ENCODE data around the gene IL19. TPM values are rescaled to one million over a fixed set of nuclear protein-coding genes. Genes with fewer than 3 reads are reported as not detected.

Gene IL19
- total and polyA plus RNA-seq, 2 experiments from 2014 or later, result 0.37 TPM; not detected in 1

DNA sequence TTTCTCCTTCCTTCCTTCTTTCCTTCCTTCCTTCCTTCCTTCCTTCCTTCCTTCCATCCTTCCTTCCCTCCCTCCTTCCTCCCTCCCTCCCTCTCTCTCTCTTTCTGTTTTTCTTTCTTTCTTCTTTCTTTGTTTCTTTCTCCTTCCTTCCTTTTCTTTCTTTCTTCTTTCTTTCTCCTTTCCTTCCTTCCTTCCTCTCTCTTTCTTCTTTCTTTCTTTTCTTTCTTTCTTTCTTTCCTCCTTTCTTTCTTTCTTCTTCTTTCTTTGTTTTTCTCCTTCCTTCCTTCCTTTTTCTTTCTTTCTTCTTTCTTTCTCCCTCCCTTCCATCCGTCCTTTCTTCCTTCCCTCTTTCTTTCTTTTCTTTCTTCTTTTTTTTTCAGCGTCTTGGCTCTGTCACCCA, 18.1 kb upstream of the IL19 start:
- Histone ChIP-seq H3K36me3 (replicated peaks; ENCODE audit: insufficient read depth, low read depth) (no peaks in the 10 kb centered on the region), H3K4me2 (no peak overlapping the region), H3K4me3 (no peak overlapping the region), H3K27ac (no peak overlapping the region), H3K4me1 (ENCODE audit: insufficient read depth) (no peaks in the 10 kb centered on the region), H3K9me2 (replicated peaks; ENCODE audit: insufficient read depth) (no peaks in the 10 kb centered on the region), H3K79me2 (no peaks in the 10 kb centered on the region), H4K20me1 (ENCODE audit: insufficient read depth, poor library complexity, severe bottlenecking) (no peaks in the 10 kb centered on the region), H3K9me3 (ENCODE audit: low read depth) (no peaks in the 10 kb centered on the region), H2AFZ (no peak overlapping the region), H3K27me3 (peaks cover 7% of the 10 kb centered on the region)
- 64% methylated on average over 2 of the region's 2 CpGs for WGBS (ENCODE audit: low lambda C conversion rate, missing lambda C conversion rate)
- TF ChIP-seq EZH2 (IDR thresholded peaks at IDR 0.05; ENCODE audit: borderline replicate concordance) (no peak), CTCF (IDR thresholded peaks at IDR 0.05; ENCODE audit: poor library complexity) (no peak), EZH2phosphoT487 (IDR thresholded peaks at IDR 0.05; ENCODE audit: low read depth, severe bottlenecking, unreplicated experiment) (no peak)
- DNase-seq (ENCODE audit: low spot score), result no peak

DNA sequence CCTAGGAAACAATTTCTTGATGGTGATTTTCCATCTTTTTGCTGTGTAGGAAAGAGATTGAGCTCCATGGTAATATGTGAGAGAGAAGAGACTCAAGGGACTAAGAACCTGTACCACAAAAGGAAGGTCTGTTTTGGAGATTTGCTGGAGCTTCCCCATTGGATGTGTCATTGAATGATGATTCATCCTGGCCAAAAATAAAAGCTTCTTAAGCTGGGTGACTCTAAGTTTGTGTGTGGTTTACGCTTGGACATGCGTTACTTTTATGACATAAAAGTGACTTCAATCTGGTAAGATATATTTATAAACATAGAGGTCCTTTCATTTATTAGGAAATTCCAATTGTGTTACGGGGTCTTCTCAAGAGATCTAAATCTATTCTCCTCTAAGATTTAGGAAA, 17.4 kb upstream of the IL19 start:
- WGBS (ENCODE audit: low lambda C conversion rate, missing lambda C conversion rate), result 96% methylated on average over 3 of the region's 3 CpGs
- TF ChIP-seq EZH2 (IDR thresholded peaks at IDR 0.05; ENCODE audit: borderline replicate concordance), result no peak
- no peak for TF ChIP-seq EZH2phosphoT487 (IDR thresholded peaks at IDR 0.05; ENCODE audit: low read depth, severe bottlenecking, unreplicated experiment)
- TF ChIP-seq CTCF (IDR thresholded peaks at IDR 0.05; ENCODE audit: poor library complexity), result no peak
- no peaks in the 10 kb centered on the region for H3K4me1 ChIP-seq (ENCODE audit: insufficient read depth)

GRCh38 chr1:206754011-206754410, 16.6 kb upstream of the IL19 start:
- WGBS (ENCODE audit: low lambda C conversion rate, missing lambda C conversion rate), result 67% methylated on average over 1 of the region's 1 CpG
- Histone ChIP-seq H3K79me2 (no peaks in the 10 kb centered on the region), H3K9me3 (ENCODE audit: low read depth) (no peaks in the 10 kb centered on the region), H4K20me1 (ENCODE audit: insufficient read depth, poor library complexity, severe bottlenecking) (no peaks in the 10 kb centered on the region), H3K27ac (no peak overlapping the region), H3K9me2 (replicated peaks; ENCODE audit: insufficient read depth) (no peaks in the 10 kb centered on the region), H3K27me3 (peaks cover 3% of the 10 kb centered on the region), H3K4me2 (no peak overlapping the region), H3K36me3 (replicated peaks; ENCODE audit: insufficient read depth, low read depth) (no peaks in the 10 kb centered on the region), H3K4me1 (ENCODE audit: insufficient read depth) (no peaks in the 10 kb centered on the region), H3K4me3 (no peak overlapping the region), H2AFZ (no peak overlapping the region)
- no peak for TF ChIP-seq EZH2phosphoT487 (IDR thresholded peaks at IDR 0.05; ENCODE audit: low read depth, severe bottlenecking, unreplicated experiment)
- no peak for TF ChIP-seq EZH2 (IDR thresholded peaks at IDR 0.05; ENCODE audit: borderline replicate concordance)
- no peak for TF ChIP-seq CTCF (IDR thresholded peaks at IDR 0.05; ENCODE audit: poor library complexity)
- DNase-seq (ENCODE audit: low spot score), result no peak

More for the DNA sequence above, 17.4 kb upstream of the IL19 start:
- Histone ChIP-seq H3K4me2 (no peak overlapping the region), H3K27ac (no peak overlapping the region), H2AFZ (no peak overlapping the region), H3K36me3 (replicated peaks; ENCODE audit: insufficient read depth, low read depth) (no peaks in the 10 kb centered on the region), H4K20me1 (ENCODE audit: insufficient read depth, poor library complexity, severe bottlenecking) (no peaks in the 10 kb centered on the region), H3K4me3 (no peak overlapping the region), H3K9me2 (replicated peaks; ENCODE audit: insufficient read depth) (no peaks in the 10 kb centered on the region), H3K27me3 (peaks cover 7% of the 10 kb centered on the region), H3K79me2 (no peaks in the 10 kb centered on the region), H3K9me3 (ENCODE audit: low read depth) (no peaks in the 10 kb centered on the region)
- no peak for DNase-seq (ENCODE audit: low spot score)

All from hepatocyte (in vitro differentiated cells).